Right lobe of liver (tissue), 6 donors: ENCODE results near the gene ZDHHC3. TPM values are rescaled to one million over a fixed set of nuclear protein-coding genes. Genes with fewer than 3 reads are reported as not detected.

Experiments
- ATAC-seq, 4 donors: fragments of 200-7000 bp; cut with Tn5 transposase; one replicate each; pipeline ENCODE4 v1.9.1; 2020; ENCODE audit warnings: mild to moderate bottlenecking in 4 of 4, moderate library complexity in 4 of 4
- DNase-seq, 3 donors: peaks; one replicate each; pipeline ENCODE4 v3.0.0-alpha.2; 2020
- H3K27ac ChIP-seq, 3 donors: fragments of 200-600 bp; one replicate each; pipeline ENCODE4 v1.8.0; 2022
- H3K27me3 ChIP-seq, 2 donors: fragments of 200-600 bp; one replicate each; pipeline ENCODE4 v1.8.0; 2022
- H3K36me3 ChIP-seq, 4 donors: fragments of 200-600 bp; sonication (generic) in 1 of 4; one replicate each; pipeline versions ENCODE4 v1.5.1 to v1.8.0; 2017 to 2022; ENCODE audit warnings: control low read depth in 1 of 4
- H3K4me1 ChIP-seq, 4 donors: fragments of 200-600 bp; sonication (generic) in 1 of 4; one replicate each; pipeline versions ENCODE4 v1.5.1 to v1.8.0; 2017 to 2022; ENCODE audit warnings: control low read depth in 1 of 4
- H3K4me3 ChIP-seq, 3 donors: fragments of 200-600 bp; one replicate each; pipeline ENCODE4 v1.8.0; 2022
- H3K9me3 ChIP-seq, 4 donors: fragments of 200-600 bp; sonication (generic) in 1 of 4; one replicate each; pipeline versions ENCODE4 v1.5.1 to v1.8.0; 2017 to 2022; ENCODE audit warnings: control low read depth in 1 of 4
- POLR2A ChIP-seq: fragments of 450-650 bp; IDR thresholded peaks from one replicate; pipeline ENCODE4 v1.6.1; 2017; ENCODE audit warnings: antibody characterized with exemption, mild to moderate bottlenecking
- WGBS: methylation state at CpG from one replicate; pipeline ENCODE4 v1.1.6; 2018; ENCODE audit warnings: low coverage, low lambda C conversion rate; ENCODE audit not compliant: insufficient coverage; ENCODE audit errors: missing lambda C conversion rate; 5-methylcytosine and 5-hydroxymethylcytosine counted together
- intact Hi-C, 2 donors: fragments of 100-400 bp; cut with DNase I; formaldehyde crosslinking; loops; one replicate each; pipeline versions ENCODE4 v1.11.2 to v1.14.1; 2022
- total RNA-seq, 6 experiments: library from RNA; depleted of rRNA in 2 of 6; stranded (reverse); fragments of >200 nt in 2 of 6; fragmentation: NEBNext Ultra II Directional in 3 of 6; extraction: Animal tissue kit (Norgen Biotek cat#: 25700) in 3 of 6; gene quantifications; one replicate each; pipeline versions ENCODE4 v1.1.0 to v1.2.4, GENCODE V29; 2016 to 2023
- TF ChIP-seq, protein P1 (sequence below), 4 donors: fragments of 200-600 bp in 3 of 4; fragments of 450-650 bp in 1 of 4; IDR thresholded peaks; one replicate each; pipeline versions ENCODE4 v1.5.1 to v1.8.0; 2016 to 2022; ENCODE audit warnings: antibody characterized with exemption in 4 of 4, mild to moderate bottlenecking in 2 of 4
- donor health status: DM: no; HTN: yes; CAD: no.
- donor health status: DM: no; HTN: no; CAD: no.
- donor health status: DM: no; HTN: no; CAD: no.
- donor health status: DM: no; HTN: yes; CAD: no.
- donor health status: DM: no; HTN: yes; CAD: no.

Gene ZDHHC3
- total RNA-seq, 6 experiments from 2014 or later: 27.5 to 36.7 (median 32.0) TPM

DNA sequence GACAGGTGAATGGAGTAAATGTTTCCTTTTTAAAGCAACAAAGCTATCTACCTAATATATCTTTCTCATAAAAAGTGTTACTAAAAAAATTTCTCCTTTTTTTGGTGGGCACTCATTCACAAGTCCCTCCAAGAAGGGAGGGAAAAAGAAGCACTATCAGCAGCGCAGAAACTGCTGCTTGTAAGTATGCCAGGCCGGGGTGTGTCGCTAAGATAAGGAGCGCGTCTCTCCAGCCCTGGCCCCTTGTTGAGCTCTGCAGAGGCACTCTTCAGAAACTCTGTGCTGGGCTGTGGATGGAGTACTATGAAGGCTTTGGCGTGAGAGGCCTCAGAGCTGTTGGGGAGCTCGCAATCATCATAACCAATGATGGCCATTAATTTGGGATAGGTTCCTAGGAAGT is 49.1 kb downstream of the ZDHHC3 start:
- 94% methylated on average over 7 of the region's 7 CpGs for WGBS
- TF ChIP-seq, protein P1, sequence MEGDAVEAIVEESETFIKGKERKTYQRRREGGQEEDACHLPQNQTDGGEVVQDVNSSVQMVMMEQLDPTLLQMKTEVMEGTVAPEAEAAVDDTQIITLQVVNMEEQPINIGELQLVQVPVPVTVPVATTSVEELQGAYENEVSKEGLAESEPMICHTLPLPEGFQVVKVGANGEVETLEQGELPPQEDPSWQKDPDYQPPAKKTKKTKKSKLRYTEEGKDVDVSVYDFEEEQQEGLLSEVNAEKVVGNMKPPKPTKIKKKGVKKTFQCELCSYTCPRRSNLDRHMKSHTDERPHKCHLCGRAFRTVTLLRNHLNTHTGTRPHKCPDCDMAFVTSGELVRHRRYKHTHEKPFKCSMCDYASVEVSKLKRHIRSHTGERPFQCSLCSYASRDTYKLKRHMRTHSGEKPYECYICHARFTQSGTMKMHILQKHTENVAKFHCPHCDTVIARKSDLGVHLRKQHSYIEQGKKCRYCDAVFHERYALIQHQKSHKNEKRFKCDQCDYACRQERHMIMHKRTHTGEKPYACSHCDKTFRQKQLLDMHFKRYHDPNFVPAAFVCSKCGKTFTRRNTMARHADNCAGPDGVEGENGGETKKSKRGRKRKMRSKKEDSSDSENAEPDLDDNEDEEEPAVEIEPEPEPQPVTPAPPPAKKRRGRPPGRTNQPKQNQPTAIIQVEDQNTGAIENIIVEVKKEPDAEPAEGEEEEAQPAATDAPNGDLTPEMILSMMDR (IDR thresholded peaks at IDR 0.05): no peak
- no peak for TF ChIP-seq POLR2A
- Histone ChIP-seq H3K27me3 (no peaks in the 10 kb centered on the region), H3K9me3 (no peaks in the 10 kb centered on the region), H3K4me1 (no peaks in the 10 kb centered on the region), H3K36me3 (peaks cover 0 to 14% (median under 1%) of the 10 kb centered on the region in 4 donors), H3K4me3 (no peak overlapping the region), H3K27ac (no peak overlapping the region)
- intact Hi-C loops: no loop called here
- peak in 1 of 4 donors; percentile 19 for ATAC-seq
- DNase-seq: no peak

DNA sequence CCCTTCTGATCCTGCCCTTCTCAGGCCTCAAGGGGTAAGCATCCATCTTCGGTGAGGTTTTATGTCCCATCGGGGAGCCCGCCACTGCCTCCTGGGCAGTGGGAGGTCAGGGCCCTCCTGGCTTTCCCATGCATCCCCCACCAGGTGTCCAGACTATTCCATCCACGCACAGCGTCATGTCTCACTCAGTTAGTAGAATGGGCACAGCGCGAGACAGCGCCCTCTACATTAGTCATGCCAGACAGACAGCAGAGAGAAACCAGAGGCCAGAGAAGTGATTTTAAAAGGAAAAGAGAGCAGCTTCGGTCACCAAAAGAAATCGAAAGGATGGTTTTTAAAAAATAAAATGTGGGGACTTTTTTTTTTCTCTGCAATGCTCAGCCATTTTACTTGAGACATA is 49.8 kb downstream of the ZDHHC3 start:
- Histone ChIP-seq H3K4me3 (no peak overlapping the region), H3K9me3 (no peaks in the 10 kb centered on the region), H3K27me3 (no peaks in the 10 kb centered on the region), H3K36me3 (peaks cover 0 to 11% (median 0%) of the 10 kb centered on the region in 4 donors), H3K4me1 (no peaks in the 10 kb centered on the region), H3K27ac (no peak overlapping the region)
- intact Hi-C loops: no loop called here
- 93% methylated on average over 7 of the region's 10 CpGs for WGBS
- TF ChIP-seq, protein P1 (IDR thresholded peaks at IDR 0.05): no peak
- TF ChIP-seq POLR2A: no peak
- DNase-seq: no peak
- ATAC-seq: no peak

DNA sequence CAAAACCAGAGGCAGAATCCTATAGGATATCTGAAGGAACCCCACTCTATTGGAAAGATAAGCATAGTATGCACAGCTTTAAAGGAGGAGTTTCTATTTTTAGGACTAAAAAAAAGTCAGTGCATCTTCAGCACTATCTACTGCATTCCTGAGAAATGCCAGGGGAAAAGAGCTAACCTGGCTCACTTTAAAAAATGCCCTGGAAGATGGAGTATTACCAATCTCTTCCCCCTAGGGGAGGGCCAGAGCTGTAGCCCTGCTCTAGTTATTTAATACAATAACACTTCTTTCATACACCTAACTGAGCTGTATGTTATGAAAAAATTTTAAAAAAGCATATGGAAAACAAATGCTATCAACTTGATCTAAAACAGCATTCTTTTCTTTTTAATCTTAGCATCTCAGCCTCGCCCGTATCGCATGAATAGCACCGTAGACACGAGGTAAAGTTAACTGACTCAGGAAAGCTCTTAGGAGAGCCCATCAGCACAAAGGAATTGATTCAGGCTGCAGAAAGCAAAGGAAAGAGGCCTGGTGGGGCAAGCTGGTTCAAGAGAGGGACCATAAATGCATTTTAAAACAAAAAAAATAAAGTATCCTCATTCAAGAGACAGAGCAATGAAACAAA is 51.4 kb downstream of the ZDHHC3 start:
- Histone ChIP-seq H3K4me1 (no peaks in the 10 kb centered on the region), H3K4me3 (no peak overlapping the region), H3K9me3 (no peaks in the 10 kb centered on the region), H3K27ac (no peak overlapping the region), H3K27me3 (no peaks in the 10 kb centered on the region), H3K36me3 (peaks cover 0 to 11% (median 0%) of the 10 kb centered on the region in 4 donors)
- 83% methylated on average over 5 of the region's 5 CpGs for WGBS
- TF ChIP-seq POLR2A: no peak
- TF ChIP-seq, protein P1 (IDR thresholded peaks at IDR 0.05): no peak
- DNase-seq: no peak
- intact Hi-C loops: no loop called here
- ATAC-seq: no peak

DNA sequence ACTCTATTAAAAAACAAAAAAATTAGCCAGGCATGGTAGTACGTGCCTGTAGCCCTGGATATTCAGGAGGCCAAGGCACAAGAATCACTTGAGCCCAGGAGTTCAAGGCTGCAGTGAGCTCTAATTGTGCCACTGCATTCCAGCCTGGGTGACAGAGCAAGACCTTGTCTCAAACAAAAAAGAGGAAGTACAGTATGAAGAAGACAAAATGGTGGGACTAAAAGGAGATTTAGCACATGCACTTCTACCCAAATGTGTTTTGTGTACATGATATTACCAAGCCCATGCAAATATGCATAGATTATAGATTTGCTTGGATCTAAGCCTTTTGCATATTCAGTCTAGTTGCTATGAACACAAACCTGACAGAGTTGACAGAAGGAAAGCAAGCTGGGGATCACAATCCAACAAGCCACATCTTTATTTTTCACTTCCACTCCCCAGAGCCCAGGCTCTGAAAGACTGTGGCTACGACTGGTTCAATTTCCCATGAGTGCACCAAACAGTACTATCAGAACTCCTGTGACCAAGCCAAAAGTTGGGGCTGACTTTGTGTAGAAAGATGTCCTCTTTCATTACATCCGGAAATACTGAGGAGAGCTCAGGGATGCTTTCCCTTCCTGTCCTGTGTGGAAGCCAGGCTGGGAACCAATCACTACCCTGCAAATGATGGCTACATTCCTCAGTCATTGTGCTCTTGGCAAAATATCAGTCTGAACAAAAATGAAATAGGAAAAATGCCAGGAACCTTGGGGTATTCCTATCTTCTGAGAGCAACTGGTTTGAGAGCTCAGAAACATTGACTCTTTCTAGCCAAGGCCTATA is 52.1 kb downstream of the ZDHHC3 start:
- Histone ChIP-seq H3K36me3 (peaks cover 0 to 11% (median 0%) of the 10 kb centered on the region in 4 donors), H3K4me1 (no peaks in the 10 kb centered on the region), H3K4me3 (no peak overlapping the region), H3K9me3 (no peaks in the 10 kb centered on the region), H3K27me3 (no peaks in the 10 kb centered on the region), H3K27ac (no peak overlapping the region)
- DNase-seq (no peak), ATAC-seq (no peak)
- WGBS: 87% methylated on average over 3 of the region's 3 CpGs
- intact Hi-C loops: no loop called here
- TF ChIP-seq POLR2A: no peak
- TF ChIP-seq, protein P1 (IDR thresholded peaks at IDR 0.05): no peak
